ENCODE results near the gene APH1B. TPM values are rescaled to one million over a fixed set of nuclear protein-coding genes. Genes with fewer than 3 reads are reported as not detected.

APH1B gene
- total RNA-seq, 2 experiments from 2014 or later = 10.1 to 10.6 TPM

- Mint-ChIP-seq H3K36me3 (ENCODE audit: low read depth) (peaks cover 3% of the 10 kb centered on the region), H3K4me3 (no peak overlapping the region), H3K27me3 (no peaks in the 10 kb centered on the region), H3K9me3 (no peaks in the 10 kb centered on the region), H3K27ac (no peak overlapping the region), H3K4me1 (peaks cover 7% of the 10 kb centered on the region)
- no peak for DNase-seq
- ChIA-PET CTCF (interaction anchor here (0.7 to 5.5 kb wide), 9 partner anchors 9 to 311 kb away, joined by 3 to 31 read pairs (median 4); no protein-coding TSS in a partner anchor), POLR2A (no interaction called here)
Measured at GRCh38 chr15:63288342-63288741, 10.9 kb downstream of the APH1B start.

GRCh38 chr15:63288778-63289378 is 11.5 kb downstream of the APH1B start:
- ChIA-PET CTCF (interaction anchor here (0.6 to 5.5 kb wide), 10 partner anchors 90 to 311 kb away, joined by 3 to 31 read pairs (median 4); no protein-coding TSS in a partner anchor), POLR2A (no interaction called here)
- Mint-ChIP-seq H3K27me3 (no peaks in the 10 kb centered on the region), H3K36me3 (ENCODE audit: low read depth) (no peaks in the 10 kb centered on the region), H3K27ac (no peak overlapping the region), H3K9me3 (no peaks in the 10 kb centered on the region), H3K4me1 (peaks cover 5% of the 10 kb centered on the region), H3K4me3 (no peak overlapping the region)
- DNase-seq = no peak

GRCh38 chr15:63291507-63291906 is 14.1 kb downstream of the APH1B start:
- H3K36me3 Mint-ChIP-seq (ENCODE audit: low read depth) = peaks cover 2% of the 10 kb centered on the region
- no peak overlapping the region for H3K27ac Mint-ChIP-seq
- DNase-seq = no peak
- peaks cover 7% of the 10 kb centered on the region for H3K4me1 Mint-ChIP-seq
- ChIA-PET CTCF (interaction anchor here (0.6 to 5.5 kb wide), 9 partner anchors 9 to 243 kb away, joined by 3 to 31 read pairs (median 3); no protein-coding TSS in a partner anchor), POLR2A (interaction anchor here (0.7 kb wide), 1 partner anchor 13 kb away, joined by 3 read pairs; no protein-coding TSS in a partner anchor)
- H3K27me3 Mint-ChIP-seq = no peaks in the 10 kb centered on the region
- no peaks in the 10 kb centered on the region for H3K9me3 Mint-ChIP-seq
- no peak overlapping the region for H3K4me3 Mint-ChIP-seq

- POLR2A ChIA-PET = no interaction called here
- Mint-ChIP-seq H3K9me3 (no peaks in the 10 kb centered on the region), H3K36me3 (ENCODE audit: low read depth) (peaks cover 2% of the 10 kb centered on the region), H3K27ac (no peak overlapping the region), H3K27me3 (no peaks in the 10 kb centered on the region), H3K4me3 (no peak overlapping the region), H3K4me1 (peaks cover 7% of the 10 kb centered on the region)
- no peak for DNase-seq
- CTCF ChIA-PET = interaction anchor here (0.6 to 5.5 kb wide), 4 partner anchors 64 to 244 kb away, joined by 3 to 31 read pairs (median 7); no protein-coding TSS in a partner anchor
Measured at GRCh38 chr15:63292241-63292640, 14.8 kb downstream of the APH1B start.

- ChIA-PET CTCF (interaction anchor here (0.6 to 5.5 kb wide), 3 partner anchors 63 to 245 kb away, joined by 4 to 31 read pairs (median 10); no protein-coding TSS in a partner anchor), POLR2A (no interaction called here)
- Mint-ChIP-seq H3K4me1 (peaks cover 7% of the 10 kb centered on the region), H3K27me3 (no peaks in the 10 kb centered on the region), H3K27ac (no peak overlapping the region), H3K4me3 (no peak overlapping the region), H3K9me3 (no peaks in the 10 kb centered on the region), H3K36me3 (ENCODE audit: low read depth) (peaks cover 2% of the 10 kb centered on the region)
- DNase-seq = no peak
Measured at GRCh38 chr15:63292771-63293170, 15.4 kb downstream of the APH1B start.

GRCh38 chr15:63294359-63294758 is 17.0 kb downstream of the APH1B start:
- Mint-ChIP-seq H3K4me3 (no peak overlapping the region), H3K4me1 (peaks cover 2% of the 10 kb centered on the region), H3K27me3 (no peaks in the 10 kb centered on the region), H3K27ac (no peak overlapping the region), H3K9me3 (no peaks in the 10 kb centered on the region), H3K36me3 (ENCODE audit: low read depth) (peaks cover 2% of the 10 kb centered on the region)
- ChIA-PET POLR2A (interaction anchor here (0.9 kb wide), 1 partner anchor 103 kb away, joined by 3 read pairs; no protein-coding TSS in a partner anchor), CTCF (interaction anchor here (0.6 kb wide), 1 partner anchor 1720 kb away, joined by 4 read pairs; no protein-coding TSS in a partner anchor)
- DNase-seq = no peak

GRCh38 chr15:63295341-63295740 is 17.9 kb downstream of the APH1B start:
- Mint-ChIP-seq H3K36me3 (ENCODE audit: low read depth) (peaks cover 2% of the 10 kb centered on the region), H3K27ac (no peak overlapping the region), H3K9me3 (no peaks in the 10 kb centered on the region), H3K27me3 (no peaks in the 10 kb centered on the region), H3K4me3 (no peak overlapping the region), H3K4me1 (peaks cover 2% of the 10 kb centered on the region)
- ChIA-PET CTCF (no interaction called here), POLR2A (interaction anchor here (0.9 kb wide), 1 partner anchor 104 kb away, joined by 3 read pairs; no protein-coding TSS in a partner anchor)
- DNase-seq = no peak

GRCh38 chr15:63296195-63296594 is 18.8 kb downstream of the APH1B start:
- Mint-ChIP-seq H3K36me3 (ENCODE audit: low read depth) (peaks cover 2% of the 10 kb centered on the region), H3K4me1 (peaks cover 2% of the 10 kb centered on the region), H3K27ac (no peak overlapping the region), H3K9me3 (no peaks in the 10 kb centered on the region), H3K27me3 (no peaks in the 10 kb centered on the region), H3K4me3 (no peak overlapping the region)
- ChIA-PET CTCF (no interaction called here), POLR2A (no interaction called here)
- DNase-seq = no peak

- DNase-seq = no peak
- Mint-ChIP-seq H3K4me1 (peaks cover 2% of the 10 kb centered on the region), H3K4me3 (no peak overlapping the region), H3K9me3 (no peaks in the 10 kb centered on the region), H3K27me3 (no peaks in the 10 kb centered on the region), H3K36me3 (ENCODE audit: low read depth) (peaks cover 2% of the 10 kb centered on the region), H3K27ac (no peak overlapping the region)
- CTCF ChIA-PET = interaction anchor here (1.1 kb wide), 1 partner anchor 9 kb away, joined by 3 read pairs; no protein-coding TSS in a partner anchor
- POLR2A ChIA-PET = no interaction called here
Measured at GRCh38 chr15:63299943-63300575, 22.7 kb downstream of the APH1B start.

- ChIA-PET POLR2A (no interaction called here), CTCF (no interaction called here)
- no peak for DNase-seq
- no peak overlapping the region for H3K27ac Mint-ChIP-seq
- no peak overlapping the region for H3K4me3 Mint-ChIP-seq
- H3K36me3 Mint-ChIP-seq (ENCODE audit: low read depth) = peaks cover 2% of the 10 kb centered on the region
- H3K4me1 Mint-ChIP-seq = peaks cover 2% of the 10 kb centered on the region
- H3K9me3 Mint-ChIP-seq = no peaks in the 10 kb centered on the region
- H3K27me3 Mint-ChIP-seq = no peaks in the 10 kb centered on the region
Measured at GRCh38 chr15:63301088-63301487, 23.7 kb downstream of the APH1B start.

- Mint-ChIP-seq H3K4me1 (no peaks in the 10 kb centered on the region), H3K27ac (no peak overlapping the region), H3K36me3 (ENCODE audit: low read depth) (no peaks in the 10 kb centered on the region), H3K9me3 (no peaks in the 10 kb centered on the region), H3K4me3 (no peak overlapping the region), H3K27me3 (no peaks in the 10 kb centered on the region)
- CTCF ChIA-PET = interaction anchor here (0.7 kb wide), 1 partner anchor 258 kb away, joined by 3 read pairs; no protein-coding TSS in a partner anchor
- POLR2A ChIA-PET = interaction anchor here (0.8 to 1.1 kb wide), 2 partner anchors 12 to 91 kb away, joined by 3 to 4 read pairs; no protein-coding TSS in a partner anchor
- DNase-seq = no peak
Measured at GRCh38 chr15:63305260-63305659, 27.9 kb downstream of the APH1B start.

GRCh38 chr15:63306492-63307073 is 29.2 kb downstream of the APH1B start:
- DNase-seq = no peak
- Mint-ChIP-seq H3K27ac (no peak overlapping the region), H3K4me3 (no peak overlapping the region), H3K4me1 (no peaks in the 10 kb centered on the region), H3K36me3 (ENCODE audit: low read depth) (no peaks in the 10 kb centered on the region), H3K27me3 (no peaks in the 10 kb centered on the region), H3K9me3 (no peaks in the 10 kb centered on the region)
- ChIA-PET POLR2A (interaction anchor here (1.1 kb wide), 1 partner anchor 10 kb away, joined by 3 read pairs; no protein-coding TSS in a partner anchor), CTCF (no interaction called here)

GRCh38 chr15:63308491-63308890 is 31.1 kb downstream of the APH1B start:
- ChIA-PET CTCF (interaction anchor here (1.0 kb wide), 1 partner anchor 142 kb away, joined by 3 read pairs; no protein-coding TSS in a partner anchor), POLR2A (no interaction called here)
- Mint-ChIP-seq H3K27me3 (no peaks in the 10 kb centered on the region), H3K36me3 (ENCODE audit: low read depth) (no peaks in the 10 kb centered on the region), H3K4me1 (no peaks in the 10 kb centered on the region), H3K9me3 (no peaks in the 10 kb centered on the region), H3K27ac (no peak overlapping the region), H3K4me3 (no peak overlapping the region)
- no peak for DNase-seq
